ENCODE measurements around the gene RBM17. TPM values are rescaled to one million over a fixed set of nuclear protein-coding genes. Genes with fewer than 3 reads are reported as not detected.

Gene RBM17
- total RNA-seq, 2 donors from 2014 or later, result 48.5 to 65.0 TPM

DNA sequence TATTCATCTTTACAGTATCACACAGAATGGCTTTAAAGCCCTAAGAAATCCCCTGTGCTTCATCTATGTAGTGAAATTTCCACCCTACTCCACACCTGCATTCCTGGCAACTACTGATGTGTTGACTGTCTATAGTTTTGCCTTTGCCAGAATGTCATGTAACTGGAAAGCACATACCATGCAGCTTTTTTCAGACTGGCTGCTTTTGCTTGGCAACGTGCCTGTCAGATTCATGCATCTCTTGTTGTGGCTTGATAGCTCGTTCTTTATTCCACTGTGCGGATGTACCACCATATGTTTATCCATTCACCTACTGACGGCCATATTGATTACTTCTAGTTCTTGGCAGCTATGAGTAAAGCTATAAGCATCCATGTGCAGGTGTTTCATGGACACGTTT is 30.6 kb downstream of the RBM17 start:
- TF ChIP-seq CTCF (IDR thresholded peaks at IDR 0.05), result no peak
- Histone ChIP-seq H3K4me1 (ENCODE audit: control insufficient read depth in 1 of 2, low read depth in 2 of 2) (peaks cover 5 to 33% of the 10 kb centered on the region in 2 donors), H3K27me3 (replicated peaks; ENCODE audit: insufficient read depth) (no peaks in the 10 kb centered on the region), H3K4me3 (no peak overlapping the region), H3K36me3 (no peaks in the 10 kb centered on the region), H3K9me3 (no peaks in the 10 kb centered on the region), H3K27ac (no peak overlapping the region)
- no peak for DNase-seq (ENCODE audit: low spot score)
- ATAC-seq (ENCODE audit: insufficient number of reproducible peaks, low FRiP score, low read depth), result no peak

DNA sequence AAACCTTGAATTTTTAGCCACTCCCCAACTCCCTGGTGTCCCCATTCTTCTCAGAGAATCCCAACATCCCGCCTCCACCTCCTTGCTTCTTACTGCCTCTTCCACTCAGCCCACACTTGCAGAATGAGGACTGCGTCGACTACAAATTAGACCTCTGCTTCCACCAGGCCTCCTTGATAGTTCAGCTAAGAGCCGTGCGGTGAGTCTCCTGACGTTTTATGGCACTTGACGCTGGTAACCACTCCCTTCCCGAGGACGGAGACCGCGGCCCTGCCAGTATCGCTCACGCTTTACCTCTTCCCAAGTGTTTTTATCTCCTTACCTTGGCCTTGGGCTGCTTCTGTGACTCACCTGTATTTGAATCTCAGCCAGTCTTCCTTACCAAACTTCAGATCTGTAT is 31.1 kb downstream of the RBM17 start:
- peaks cover 4 to 35% of the 10 kb centered on the region in 2 donors for H3K4me1 ChIP-seq (ENCODE audit: control insufficient read depth in 1 of 2, low read depth in 2 of 2)
- H3K27ac ChIP-seq, result no peak overlapping the region
- no peak overlapping the region for H3K4me3 ChIP-seq
- H3K36me3 ChIP-seq, result no peaks in the 10 kb centered on the region
- TF ChIP-seq CTCF (IDR thresholded peaks at IDR 0.05), result no peak
- no peak for ATAC-seq (ENCODE audit: insufficient number of reproducible peaks, low FRiP score, low read depth)
- H3K9me3 ChIP-seq, result no peaks in the 10 kb centered on the region
- H3K27me3 ChIP-seq (replicated peaks; ENCODE audit: insufficient read depth), result no peaks in the 10 kb centered on the region
- DNase-seq (ENCODE audit: low spot score), result no peak

DNA sequence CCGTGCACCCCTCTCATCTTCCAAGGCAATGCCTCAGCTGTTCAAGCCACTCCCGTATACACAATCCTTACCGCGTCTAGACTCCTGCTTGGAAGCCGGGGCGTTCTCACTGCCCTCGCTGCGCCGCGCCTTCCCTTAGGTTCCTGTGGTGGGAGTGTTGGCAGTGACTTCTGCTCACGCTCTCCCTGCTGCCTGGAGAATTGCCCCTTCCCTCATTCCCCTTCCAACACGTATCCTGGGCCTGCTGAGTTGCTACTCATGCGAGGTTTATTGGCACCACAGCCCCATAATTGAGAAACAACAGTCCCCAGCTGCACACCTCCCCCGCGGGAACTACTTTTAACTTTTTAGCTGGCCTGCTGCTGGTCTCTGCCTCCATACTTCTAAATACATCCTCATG is 31.9 kb downstream of the RBM17 start:
- TF ChIP-seq CTCF (IDR thresholded peaks at IDR 0.05), result no peak
- Histone ChIP-seq H3K4me3 (no peak overlapping the region), H3K4me1 (ENCODE audit: control insufficient read depth in 1 of 2, low read depth in 2 of 2) (peaks cover 3 to 34% of the 10 kb centered on the region in 2 donors), H3K27me3 (replicated peaks; ENCODE audit: insufficient read depth) (no peaks in the 10 kb centered on the region), H3K27ac (peak overlapping the region; percentile 35 to 43), H3K36me3 (no peaks in the 10 kb centered on the region), H3K9me3 (no peaks in the 10 kb centered on the region)
- ATAC-seq (ENCODE audit: insufficient number of reproducible peaks, low FRiP score, low read depth) (no peak), DNase-seq (ENCODE audit: low spot score) (no peak)

DNA sequence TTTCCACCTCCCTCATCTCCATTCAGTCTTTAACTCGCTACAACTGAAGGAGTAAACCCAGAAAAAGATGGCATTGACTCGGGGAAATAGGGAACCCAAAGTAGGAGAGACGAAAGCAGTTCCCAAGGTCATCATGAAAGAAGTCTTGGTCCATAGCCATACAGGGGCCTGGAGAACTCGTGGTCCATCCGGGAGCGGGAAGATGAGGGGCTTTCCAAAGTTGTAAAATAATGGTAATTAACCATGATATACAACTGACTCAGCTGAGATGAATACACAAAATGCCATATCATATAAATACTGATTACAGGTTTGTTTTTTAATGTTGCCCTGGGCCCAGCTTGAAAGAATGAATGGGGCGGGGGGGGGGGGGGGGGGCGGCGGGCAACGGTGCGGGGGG is 32.3 kb downstream of the RBM17 start:
- H3K27ac ChIP-seq, result peak overlapping the region; percentile 35 to 43
- no peaks in the 10 kb centered on the region for H3K9me3 ChIP-seq
- ATAC-seq (ENCODE audit: insufficient number of reproducible peaks, low FRiP score, low read depth) (no peak), DNase-seq (ENCODE audit: low spot score) (no peak)
- no peaks in the 10 kb centered on the region for H3K36me3 ChIP-seq
- no peak for TF ChIP-seq CTCF (IDR thresholded peaks at IDR 0.05)
- no peaks in the 10 kb centered on the region for H3K27me3 ChIP-seq (replicated peaks; ENCODE audit: insufficient read depth)
- no peak overlapping the region for H3K4me3 ChIP-seq
- peaks cover 3 to 29% of the 10 kb centered on the region in 2 donors for H3K4me1 ChIP-seq (ENCODE audit: control insufficient read depth in 1 of 2, low read depth in 2 of 2)

DNA sequence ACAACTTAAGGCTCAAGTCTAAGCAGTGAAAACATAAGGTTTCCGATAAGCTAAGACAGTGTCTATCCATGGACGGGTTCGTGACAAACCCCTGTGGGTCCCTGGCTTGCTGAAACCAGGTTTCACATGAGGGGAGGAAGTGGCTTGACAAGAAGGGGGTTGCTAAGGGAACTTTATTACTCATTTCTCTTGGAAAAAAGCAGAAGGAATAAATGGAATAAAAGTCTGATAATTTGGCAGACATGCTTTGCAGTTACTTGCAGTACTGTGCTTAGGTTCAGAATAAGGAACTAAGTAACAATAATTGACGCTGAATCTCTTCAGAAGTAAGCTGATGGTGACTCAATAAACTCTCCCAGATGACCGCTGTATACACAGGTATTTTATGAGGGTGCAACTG is 34.7 kb downstream of the RBM17 start:
- no peak for TF ChIP-seq CTCF (IDR thresholded peaks at IDR 0.05)
- H3K36me3 ChIP-seq, result no peaks in the 10 kb centered on the region
- no peak for ATAC-seq (ENCODE audit: insufficient number of reproducible peaks, low FRiP score, low read depth)
- peak overlapping the region; percentile 46 to 60 for H3K27ac ChIP-seq
- H3K27me3 ChIP-seq (replicated peaks; ENCODE audit: insufficient read depth), result no peaks in the 10 kb centered on the region
- DNase-seq (ENCODE audit: low spot score), result no peak
- H3K9me3 ChIP-seq, result no peaks in the 10 kb centered on the region
- H3K4me1 ChIP-seq (ENCODE audit: control insufficient read depth in 1 of 2, low read depth in 2 of 2), result peaks cover 3 to 25% of the 10 kb centered on the region in 2 donors
- no peak overlapping the region for H3K4me3 ChIP-seq

Data from thoracic aorta (tissue), 2 donors.